ENCODE data around the gene KDELR3. TPM values are rescaled to one million over a fixed set of nuclear protein-coding genes. Genes with fewer than 3 reads are reported as not detected.
"Not testable (repeated sequence)": the region's sequence is repeated elsewhere in the genome, so short reads cannot be mapped to it uniquely, and the experiment has no call there.

The KDELR3 gene
- total RNA-seq, 1 experiment from 2014 or later, result 82.1 TPM

DNA sequence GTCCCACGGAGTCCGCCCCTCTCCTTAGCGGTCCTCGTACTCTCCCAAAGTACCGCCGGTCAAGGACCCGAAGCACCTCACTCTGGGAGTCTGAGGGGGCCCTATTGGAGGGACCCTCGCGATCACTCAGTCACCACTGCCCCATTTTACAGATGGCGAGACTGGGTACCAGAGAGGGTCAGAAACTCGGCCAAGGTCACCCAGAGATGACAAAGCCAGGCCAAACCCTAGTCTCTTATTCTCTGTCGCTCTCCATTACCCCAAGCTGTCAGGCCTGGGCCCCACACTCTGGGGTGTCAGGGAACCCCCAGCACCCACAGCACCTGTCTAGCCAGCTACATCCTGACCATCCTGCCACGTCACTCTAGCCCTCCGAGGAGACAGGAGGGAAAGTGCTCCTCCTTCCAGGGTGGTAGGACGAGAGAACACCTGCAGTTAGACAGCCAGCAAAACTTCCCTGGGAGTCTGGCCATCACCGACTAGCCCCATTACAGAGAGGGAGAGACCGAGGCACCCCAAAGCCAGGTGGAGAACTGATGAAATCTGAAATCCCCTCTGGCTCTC lies 11.5 kb upstream of the KDELR3 start:
- no peak for DNase-seq (ENCODE audit: low read depth)

- DNase-seq (ENCODE audit: low read depth), result no peak
These were observed 10.8 kb upstream of the KDELR3 start for GRCh38 chr22:38456841-38457699.

DNA sequence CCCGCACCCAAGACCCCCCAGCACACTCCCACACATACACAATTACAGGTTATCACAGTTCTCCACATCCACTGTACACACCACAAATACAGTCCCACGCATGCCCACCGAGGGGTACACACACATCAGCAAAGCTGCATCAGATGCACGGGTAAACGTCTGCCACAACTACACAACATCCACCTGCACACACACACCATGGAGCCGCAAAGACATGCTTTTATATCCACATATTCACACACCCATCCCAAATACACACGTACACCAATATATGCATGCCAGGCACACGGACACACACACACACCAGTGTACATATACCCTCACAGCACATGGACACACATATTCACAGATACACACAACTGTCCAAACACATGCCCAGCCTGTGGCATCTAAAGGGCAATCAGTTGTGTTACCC lies 7.5 kb upstream of the KDELR3 start:
- DNase-seq (ENCODE audit: low read depth), result no peak

DNA sequence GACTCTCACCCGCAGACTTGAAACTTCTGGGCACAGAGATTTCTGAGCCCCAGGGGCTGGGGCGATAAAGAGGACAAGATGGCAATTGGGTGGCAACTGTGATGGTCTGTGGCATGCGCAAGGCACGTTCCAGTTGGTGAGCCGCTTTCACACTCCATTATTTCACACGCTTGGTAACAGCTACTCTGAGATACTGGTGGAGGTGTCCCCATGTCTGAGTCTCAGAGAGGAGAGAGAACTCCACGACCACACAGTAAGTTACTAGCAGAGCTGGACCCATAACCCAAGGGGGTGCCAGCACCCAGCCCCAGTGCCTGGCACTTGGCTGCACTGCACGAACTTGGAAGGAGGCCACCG lies 6.9 kb upstream of the KDELR3 start:
- DNase-seq (ENCODE audit: low read depth), result no peak

- peak; percentile 75 for DNase-seq (ENCODE audit: low read depth)
These were observed 6.3 kb upstream of the KDELR3 start for GRCh38 chr22:38461414-38462081.

- DNase-seq (ENCODE audit: low read depth), result no peak
These were observed 4.7 kb upstream of the KDELR3 start for GRCh38 chr22:38462960-38463784.

- no peak for DNase-seq (ENCODE audit: low read depth)
These were observed 2.8 kb upstream of the KDELR3 start for GRCh38 chr22:38464992-38465672.

- DNase-seq (ENCODE audit: low read depth), result no peak
These were observed 2.0 kb upstream of the KDELR3 start for GRCh38 chr22:38465673-38466490.

DNA sequence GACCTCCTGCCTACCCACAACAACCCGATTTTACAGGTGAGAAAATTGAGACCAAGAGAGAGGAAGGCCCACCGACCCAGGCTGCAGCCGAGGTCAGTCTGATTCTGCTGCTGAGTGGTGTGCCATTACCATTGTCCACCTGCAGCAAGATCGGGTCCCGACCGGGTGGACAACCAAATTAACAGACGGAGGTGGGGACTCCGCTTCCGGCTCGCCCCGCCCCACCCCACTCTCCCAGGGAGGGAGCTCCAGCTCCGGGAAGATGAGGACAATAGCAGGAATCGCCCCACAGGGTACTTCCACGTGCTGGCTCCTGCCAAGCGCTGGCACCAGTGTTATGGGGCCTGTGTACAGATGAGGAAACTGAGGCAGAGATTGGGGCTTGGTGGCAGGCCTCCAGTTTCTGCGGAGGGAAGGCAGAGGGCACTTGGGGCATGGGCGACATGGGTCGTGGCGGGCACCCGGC lies 425 bp upstream of the KDELR3 start:
- no peak for DNase-seq (ENCODE audit: low read depth)

GRCh38 chr22:38468443-38469305 lies 778 bp downstream of the KDELR3 start:
- no peak for DNase-seq (ENCODE audit: low read depth)

GRCh38 chr22:38469306-38469781 lies 1.4 kb downstream of the KDELR3 start:
- no peak for DNase-seq (ENCODE audit: low read depth)

GRCh38 chr22:38470179-38470578 lies 2.3 kb downstream of the KDELR3 start:
- not testable (repeated sequence) for DNase-seq (ENCODE audit: low read depth)

GRCh38 chr22:38471237-38471636 lies 3.3 kb downstream of the KDELR3 start:
- no peak for DNase-seq (ENCODE audit: low read depth)

- no peak for DNase-seq (ENCODE audit: low read depth)
These were observed 6.2 kb downstream of the KDELR3 start for GRCh38 chr22:38474003-38474607.

DNA sequence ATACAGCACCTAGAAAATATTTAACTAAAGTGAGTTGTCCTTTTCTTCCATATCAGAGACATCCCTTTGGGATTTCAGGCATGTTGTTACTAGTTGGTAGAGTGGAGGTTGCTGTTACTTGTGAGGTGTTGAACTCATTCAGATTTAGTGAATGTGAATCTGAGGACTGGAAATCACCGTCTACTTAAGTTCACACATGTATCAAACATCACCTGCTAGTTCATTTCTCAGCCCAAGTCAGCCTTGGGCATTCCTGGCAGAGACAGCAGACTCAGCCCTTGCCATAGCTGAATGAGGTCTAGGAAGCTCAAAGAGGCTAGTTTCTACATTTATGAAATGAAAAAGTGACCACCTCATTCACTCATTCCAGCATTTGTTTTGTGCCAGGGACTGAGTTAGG lies 9.7 kb downstream of the KDELR3 start:
- no peak for DNase-seq (ENCODE audit: low read depth)

- no peak for DNase-seq (ENCODE audit: low read depth)
These were observed 11.4 kb downstream of the KDELR3 start for GRCh38 chr22:38479096-38479837.

GRCh38 chr22:38481162-38481870 lies 13.4 kb downstream of the KDELR3 start:
- DNase-seq (ENCODE audit: low read depth), result no peak

Data from RPMI7951 (cell line).